ENCODE measurements around the gene THSD4.
"Not testable (repeated sequence)": the region's sequence is repeated elsewhere in the genome, so short reads cannot be mapped to it uniquely, and the experiment has no call there.

DNA sequence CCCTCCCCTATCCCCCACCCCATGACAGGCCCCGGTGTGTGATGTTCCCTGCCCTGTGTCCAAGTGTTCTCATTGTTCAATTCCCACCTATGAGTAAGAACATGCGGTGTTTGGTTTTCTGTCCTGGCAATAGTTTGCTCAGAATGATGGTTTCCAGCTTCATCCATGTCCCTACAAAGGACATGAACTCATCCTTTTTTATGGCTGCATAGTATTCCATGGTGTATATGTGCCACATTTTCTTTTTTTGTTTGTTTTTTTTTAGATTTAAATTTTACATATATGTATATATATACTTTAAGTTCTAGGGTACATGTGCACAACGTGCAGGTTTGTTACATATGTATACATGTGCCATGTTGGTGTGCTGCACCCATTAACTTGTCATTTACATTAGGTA is 555.0 kb downstream of the THSD4 start:
- TF ChIP-seq POLR2A (IDR thresholded peaks at IDR 0.05; ENCODE audit: low read depth, low read length); POLR2AphosphoS5 (IDR thresholded peaks at IDR 0.05; ENCODE audit: low read depth, low read length); TAF1 (IDR thresholded peaks at IDR 0.05; ENCODE audit: borderline replicate concordance, low read depth, low read length): not testable (repeated sequence)
